HG03558 (cell line): ENCODE data around the gene TBL1Y.
"Not testable (repeated sequence)": the region's sequence is repeated elsewhere in the genome, so short reads cannot be mapped to it uniquely, and the experiment has no call there.

ENCODE experiments used
- ATAC-seq: cut with Tn5 transposase; IDR thresholded peaks from one replicate; pipeline ENCODE4 v1.9.1; 2021; ENCODE audit warnings: moderate number of reproducible peaks; ENCODE audit not compliant: unreplicated experiment; ENCODE audit errors: extremely low read depth

Gene TBL1Y

DNA sequence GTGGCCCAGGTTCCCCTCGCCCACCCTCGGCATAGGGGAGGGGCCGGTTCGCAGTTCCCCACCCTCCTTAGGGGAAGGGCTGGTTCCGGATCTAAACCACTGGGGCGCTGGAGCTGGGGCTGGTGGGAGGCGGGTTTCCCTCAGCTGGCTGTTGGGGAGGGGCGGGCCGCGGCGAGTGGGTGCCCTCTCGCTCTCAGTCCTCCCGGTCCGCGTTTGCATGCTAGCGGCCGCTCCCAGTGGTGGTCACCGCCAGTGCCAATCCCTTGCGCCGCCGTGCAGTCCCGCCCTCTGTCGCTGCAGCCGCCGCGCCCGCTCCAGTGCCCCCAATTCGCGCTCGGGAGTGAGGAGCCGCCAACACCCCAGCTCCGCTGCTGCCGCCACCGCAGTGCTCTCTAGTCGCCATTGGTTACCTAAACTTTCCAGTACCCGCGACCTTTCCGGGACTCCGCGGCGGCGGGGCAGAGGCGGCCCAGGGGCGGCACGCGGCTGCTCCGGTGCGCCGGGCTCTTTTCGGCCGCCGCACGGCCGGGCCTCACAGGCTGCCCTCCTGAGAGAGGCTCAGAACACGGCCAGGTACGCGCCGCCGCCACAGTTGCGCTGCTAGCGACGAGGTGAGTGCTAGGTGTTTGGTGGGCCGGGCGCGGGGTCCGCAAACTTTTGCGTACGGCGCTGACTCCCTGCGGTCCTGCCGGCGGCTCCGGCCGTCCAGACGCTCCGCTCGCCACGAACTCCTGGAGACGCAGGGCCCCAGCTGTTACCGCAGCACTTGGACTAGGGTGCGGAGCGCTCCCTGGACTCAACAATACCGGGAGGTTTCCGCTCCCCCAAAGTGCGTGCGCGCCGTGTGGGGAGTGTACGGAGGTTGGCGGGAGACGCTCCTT lies at the start of gene TBL1Y:
Gene TBL1Y, plus strand, starts transcription at position 326 of the 881 bp plus-strand sequence. CDS start 114,388 bp downstream, outside the sequence.
- no peak for ATAC-seq

DNA sequence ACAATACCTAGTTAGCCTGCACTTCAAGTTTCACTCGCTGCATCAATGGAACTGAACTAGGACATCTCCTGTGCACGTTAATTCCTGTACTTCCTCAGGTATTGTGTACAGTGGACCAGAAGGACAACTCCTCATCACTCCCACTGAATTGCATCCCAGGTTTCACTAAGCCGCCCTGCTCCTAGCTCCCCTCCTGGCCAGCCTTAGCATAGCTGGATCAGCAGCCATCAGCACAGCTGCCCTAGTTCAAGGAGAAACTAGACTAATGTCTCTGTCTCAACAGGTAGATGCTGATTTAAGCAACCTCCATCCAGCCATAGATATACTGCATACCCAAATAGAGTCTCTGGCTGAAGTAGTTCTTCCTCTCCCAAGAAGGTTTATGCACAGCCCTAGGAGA lies 16.0 kb upstream of the TBL1Y start:
- ATAC-seq = no peak

DNA sequence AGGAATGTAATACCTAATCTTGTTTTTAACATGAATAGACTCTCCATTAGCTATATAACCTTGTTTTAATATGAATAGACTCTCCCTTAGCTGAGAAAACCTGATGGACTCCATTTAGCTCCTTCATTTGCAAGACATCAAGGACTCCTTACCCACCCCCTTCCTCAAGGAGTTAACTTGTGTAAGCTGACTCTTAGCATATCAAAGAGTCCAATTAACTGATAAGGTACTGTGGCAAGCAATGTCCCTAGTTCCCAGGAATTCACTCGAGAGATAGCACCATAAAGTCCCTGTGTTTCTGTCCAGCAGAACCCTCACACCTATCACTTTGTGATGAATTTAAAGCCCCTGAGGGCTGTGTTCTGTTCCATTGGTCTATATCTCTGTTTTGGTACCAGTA lies 15.3 kb upstream of the TBL1Y start:
- no peak for ATAC-seq

DNA sequence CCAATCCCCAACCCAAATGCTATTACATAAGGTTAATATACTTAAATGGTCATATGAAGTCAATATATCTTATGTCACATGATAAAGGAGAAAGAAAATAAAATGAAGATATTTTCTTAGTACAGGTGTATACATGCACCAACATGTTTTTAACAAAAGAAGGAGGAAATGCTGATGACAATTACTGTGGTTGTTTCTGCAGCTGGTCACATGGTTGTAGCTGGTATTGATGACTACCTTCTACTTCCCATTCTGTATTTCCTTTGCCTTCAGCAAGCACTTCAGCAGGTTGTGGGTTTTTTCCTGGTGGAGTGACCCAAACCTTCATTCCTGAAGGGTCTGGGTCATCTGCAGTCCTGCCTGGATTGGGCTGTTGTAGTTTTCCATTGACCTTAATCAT lies 8.4 kb upstream of the TBL1Y start:
- not testable (repeated sequence) for ATAC-seq

DNA sequence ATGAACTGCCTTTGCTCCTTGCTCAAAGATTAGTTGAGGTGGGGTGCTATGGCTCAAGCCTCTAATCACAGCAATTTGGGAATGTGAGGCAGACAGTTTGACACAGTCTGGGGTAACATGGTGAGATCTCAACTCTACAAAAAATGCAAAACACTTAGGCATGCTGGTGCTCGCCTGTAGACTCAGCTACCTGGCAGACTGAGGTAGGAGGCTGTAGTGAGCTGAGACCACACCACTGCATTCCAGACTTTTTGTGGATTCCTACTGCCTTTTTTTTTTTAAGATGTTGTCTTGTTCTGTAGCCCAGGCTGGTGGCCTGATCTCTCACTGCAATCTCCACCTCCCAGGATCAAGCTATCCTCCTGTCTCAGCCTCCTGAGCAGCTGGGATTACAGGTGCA lies 2.9 kb upstream of the TBL1Y start:
- ATAC-seq = no peak

DNA sequence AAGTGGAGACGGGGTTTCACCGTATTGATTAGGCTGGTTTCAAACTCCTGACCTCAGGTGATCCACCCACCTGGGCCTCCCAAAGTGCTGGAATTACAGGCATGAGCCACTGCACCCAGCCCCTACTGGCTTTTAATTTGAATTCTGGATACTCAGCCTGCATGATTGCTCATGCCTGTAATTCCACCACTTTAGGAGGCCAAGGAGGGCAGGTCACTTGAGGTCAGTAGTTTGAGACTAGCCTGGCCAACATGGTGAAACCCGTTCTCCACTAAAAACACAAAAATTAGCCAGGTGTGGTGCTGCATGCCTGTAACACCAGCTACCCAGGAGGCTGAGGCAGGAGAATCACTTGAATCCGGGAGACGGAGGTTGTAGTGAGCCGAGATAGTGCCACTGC lies 2.5 kb upstream of the TBL1Y start:
- not testable (repeated sequence) for ATAC-seq

DNA sequence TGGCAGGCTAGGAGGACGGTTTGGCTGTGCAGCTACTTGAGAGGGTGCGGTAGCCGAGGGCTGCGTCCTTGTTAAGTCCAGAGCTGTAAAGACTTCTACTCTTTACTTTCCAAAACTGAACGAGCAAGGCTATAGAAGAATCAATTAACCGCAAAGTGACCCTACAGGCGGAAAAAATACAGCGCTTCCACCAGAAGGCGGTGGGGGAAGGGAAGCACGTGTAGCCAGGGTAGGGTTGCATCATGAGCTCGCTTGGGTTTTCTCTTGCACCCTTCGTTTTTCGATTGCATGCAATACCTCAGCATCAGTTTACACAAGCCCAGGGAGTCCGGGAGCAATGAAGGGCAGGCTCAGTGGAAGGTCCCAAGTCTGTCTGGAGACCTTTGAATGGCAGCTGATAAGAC lies 1.4 kb upstream of the TBL1Y start:
- ATAC-seq = no peak

DNA sequence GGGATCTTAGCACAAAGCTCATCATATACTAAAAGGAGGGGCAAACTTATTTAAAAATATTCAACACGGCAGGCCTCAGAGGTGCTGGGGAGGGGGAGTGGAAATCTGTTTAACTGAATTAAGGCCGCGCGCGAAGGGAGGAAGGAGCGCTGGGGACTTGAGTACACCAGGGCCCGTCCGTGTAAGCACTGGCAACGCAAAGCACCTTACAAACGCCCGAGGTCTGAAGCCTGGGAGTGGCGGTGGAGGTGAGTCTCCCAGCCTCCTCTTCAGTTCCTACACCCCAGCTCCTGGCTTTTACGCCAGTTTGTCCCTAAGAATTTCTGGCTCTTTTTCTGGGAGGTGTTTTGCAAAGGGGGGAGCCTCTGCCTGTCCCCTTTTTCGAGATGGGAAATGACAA lies 641 bp upstream of the TBL1Y start:
- ATAC-seq = no peak

DNA sequence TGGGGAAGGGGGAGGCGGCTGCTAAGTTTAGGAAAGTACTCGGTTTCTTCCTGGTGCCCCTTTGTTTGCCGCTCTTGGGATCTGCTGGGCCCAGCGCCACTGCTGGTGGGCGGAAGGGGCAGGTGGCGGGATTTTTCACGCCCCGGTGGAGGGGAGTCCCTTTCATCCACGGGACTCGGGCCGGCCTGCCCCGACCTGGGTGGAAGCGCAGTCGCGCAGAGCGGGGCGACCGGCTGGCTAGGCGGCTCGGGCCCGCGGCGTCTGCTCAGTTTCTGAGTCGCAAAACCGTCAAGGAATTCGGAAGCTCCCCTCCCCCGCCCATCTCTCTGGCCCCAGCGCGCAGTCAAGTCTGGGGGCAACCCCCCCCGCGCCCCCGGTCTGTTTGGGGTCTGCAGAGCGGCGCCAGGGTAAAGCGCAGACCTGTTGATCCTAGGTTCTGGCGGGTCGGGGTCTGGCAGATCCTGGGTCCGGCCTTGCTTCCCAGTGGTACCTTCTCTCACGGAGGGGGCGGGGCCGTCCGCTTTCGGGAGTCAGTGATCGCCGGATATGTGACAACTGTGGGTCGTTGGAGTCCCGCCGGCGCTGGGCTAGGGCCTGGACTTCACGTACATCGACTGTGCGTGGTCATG lies 870 bp downstream of the TBL1Y start, which contains the start of gene AMELY:
Gene AMELY, minus strand, starts transcription at position 500 of the 629 bp plus-strand sequence. CDS start 39,144 bp downstream, outside the sequence.
- no peak for ATAC-seq

DNA sequence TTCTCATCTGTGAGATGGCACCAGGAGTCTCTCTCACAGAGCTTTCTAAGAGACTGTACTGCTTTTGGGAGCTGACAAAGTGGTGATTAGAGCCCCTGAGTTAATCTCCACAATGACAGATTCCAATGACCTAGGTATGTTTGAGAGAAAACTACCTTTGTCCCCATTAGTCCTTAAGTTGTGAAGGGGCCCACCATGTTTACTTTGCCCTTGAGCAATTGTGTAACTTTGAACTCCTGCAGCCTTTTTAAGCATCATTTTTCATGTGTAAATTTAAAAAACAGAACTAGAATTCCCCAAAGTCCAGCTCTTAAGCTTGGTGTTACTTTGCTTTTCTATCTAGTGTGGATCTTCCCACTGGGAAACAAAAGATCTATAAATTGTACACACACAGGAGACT lies 2.9 kb downstream of the TBL1Y start:
- no peak for ATAC-seq

DNA sequence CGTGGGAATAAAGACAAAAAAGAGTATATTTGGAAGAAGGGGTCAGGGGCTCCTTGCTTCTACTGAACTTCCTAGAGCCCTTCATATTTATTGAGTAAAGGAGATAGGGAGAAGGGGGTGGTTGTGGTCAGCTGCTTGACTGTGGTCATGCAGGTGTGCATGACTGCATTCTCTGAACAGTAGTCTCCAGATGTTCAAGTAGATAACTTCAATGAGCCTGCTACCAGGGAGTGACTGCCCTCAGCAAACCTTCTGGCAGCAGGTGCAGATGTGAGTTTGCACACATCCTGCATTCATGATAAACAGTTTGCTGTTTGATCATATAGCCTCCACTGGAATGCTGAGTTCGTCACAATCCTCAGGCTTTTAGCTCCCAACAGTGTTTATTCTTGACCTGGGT lies 10.6 kb downstream of the TBL1Y start:
- ATAC-seq = no peak

DNA sequence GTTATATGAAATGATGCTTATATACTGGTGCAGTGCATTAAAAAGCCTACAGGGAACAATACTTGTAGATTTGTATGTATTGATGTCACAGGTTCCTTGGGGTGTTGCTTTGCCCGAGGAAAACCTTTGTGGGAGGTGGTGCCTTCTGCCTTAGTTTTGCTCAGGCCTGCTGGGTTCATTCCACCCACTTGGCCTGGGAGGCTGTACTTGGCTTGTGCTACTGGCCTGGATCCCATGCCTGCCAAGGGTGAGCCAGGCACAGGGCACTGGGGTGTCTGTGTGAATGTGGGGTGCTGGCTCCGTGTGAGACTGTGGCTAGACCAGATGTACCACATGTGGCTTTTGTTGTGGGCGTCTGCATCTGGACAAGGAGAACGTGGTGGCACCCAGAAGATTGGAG lies 17.8 kb downstream of the TBL1Y start:
- no peak for ATAC-seq

DNA sequence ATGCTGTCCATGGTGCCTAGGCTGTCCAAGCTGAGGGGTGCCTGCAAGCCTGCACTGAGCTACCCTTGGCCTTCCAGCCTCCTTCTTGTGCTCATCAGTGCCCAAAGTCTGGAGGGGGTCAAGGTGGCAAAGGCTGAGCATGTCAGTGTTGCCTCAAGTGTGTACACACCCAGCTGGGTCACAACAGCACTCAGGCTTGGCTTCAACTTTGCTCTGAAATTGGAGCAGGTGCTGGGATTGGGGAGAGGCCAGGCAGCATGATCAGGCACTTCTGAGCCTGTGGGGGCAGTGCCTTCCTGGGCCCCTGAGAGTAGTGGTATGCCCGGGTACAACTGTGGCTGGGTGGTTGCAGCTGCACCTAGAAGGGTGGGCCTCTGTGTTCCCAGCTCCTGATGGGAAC lies 18.7 kb downstream of the TBL1Y start:
- no peak for ATAC-seq

DNA sequence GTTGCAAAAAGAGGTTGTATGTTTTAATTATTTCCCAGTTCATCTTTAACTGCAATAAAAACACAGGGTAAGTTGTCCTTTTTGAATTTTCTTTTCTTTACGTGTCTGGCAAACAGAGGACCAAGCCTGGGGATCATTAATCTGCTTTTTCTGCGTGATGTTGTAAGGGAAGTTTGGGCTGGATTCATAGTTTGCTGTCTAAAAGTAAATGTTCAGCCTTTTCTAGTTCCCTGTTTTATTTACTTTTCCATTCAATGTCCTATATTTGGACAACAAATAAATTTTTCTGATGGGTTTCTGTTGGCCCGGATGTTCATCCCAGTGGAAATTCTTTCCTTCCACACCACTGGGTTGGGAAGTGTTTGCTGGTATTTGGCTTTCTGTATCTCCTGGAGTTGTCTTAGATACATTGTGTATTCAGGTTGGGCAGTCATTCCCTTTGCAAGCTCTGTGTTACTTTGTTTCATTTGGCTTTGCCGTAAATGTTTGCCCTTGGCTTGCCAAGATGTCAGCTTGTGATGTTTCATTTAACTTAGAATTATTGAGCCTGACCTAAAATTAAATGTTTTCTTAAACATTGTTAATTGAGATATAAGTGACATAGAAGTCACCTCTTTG lies 21.4 kb downstream of the TBL1Y start:
- ATAC-seq = no peak

DNA sequence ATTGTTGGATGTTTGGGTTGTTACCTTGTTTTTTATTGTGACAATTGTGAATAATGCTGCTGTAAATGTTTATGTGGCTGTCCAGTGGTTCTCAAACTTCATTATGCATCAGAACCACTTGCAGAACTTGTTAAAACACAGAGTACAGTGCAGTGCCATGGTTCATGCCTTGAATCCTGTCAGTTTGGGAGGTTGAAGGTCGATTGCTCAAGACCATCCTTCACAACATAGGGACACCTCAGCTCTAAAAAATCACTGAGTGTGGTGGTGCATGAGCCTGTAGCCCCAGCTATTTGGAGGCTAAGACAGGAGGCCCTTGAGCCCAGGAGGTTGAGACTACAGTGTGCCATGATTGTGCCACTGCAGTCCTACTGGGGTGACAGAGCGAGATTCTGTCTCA lies 25.0 kb downstream of the TBL1Y start:
- no peak for ATAC-seq

DNA sequence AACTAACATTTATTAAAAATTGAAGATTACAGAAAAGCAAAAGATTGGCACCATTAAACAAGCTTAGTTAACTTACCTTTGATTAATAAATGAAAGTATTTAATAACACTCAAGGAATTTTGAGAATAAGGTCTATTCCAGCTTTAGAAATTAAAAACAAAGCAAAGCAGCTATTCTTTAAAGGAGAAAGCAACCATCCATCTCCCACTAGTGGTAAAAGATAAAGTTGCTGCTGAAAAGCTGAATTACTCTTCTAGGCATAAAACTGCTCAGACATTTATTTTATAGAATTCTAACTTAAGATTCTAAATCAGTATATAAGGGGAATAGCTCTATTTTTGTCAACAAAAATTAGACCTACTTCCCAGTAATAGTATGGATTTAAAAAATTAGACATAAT lies 37.2 kb downstream of the TBL1Y start:
- ATAC-seq = no peak

DNA sequence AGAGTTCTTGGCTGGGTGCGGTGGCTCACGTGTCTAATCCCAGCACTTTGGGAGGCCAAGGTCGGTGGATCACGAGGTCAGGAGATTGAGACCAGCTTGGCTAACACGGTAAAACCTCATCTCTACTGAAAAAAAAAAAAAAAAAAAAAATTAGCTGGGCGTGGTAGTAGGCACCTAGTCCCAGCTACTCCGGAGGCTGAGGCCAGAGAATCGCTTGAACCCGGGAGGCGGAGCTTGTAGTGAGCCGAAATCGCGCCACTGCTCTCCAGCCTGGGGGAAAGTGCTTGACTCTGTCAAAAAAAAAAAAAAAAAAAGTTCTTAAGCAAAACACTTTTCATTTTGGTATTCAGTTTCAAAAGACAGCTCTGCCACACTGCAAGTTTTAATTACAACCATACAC lies 37.9 kb downstream of the TBL1Y start:
- no peak for ATAC-seq

DNA sequence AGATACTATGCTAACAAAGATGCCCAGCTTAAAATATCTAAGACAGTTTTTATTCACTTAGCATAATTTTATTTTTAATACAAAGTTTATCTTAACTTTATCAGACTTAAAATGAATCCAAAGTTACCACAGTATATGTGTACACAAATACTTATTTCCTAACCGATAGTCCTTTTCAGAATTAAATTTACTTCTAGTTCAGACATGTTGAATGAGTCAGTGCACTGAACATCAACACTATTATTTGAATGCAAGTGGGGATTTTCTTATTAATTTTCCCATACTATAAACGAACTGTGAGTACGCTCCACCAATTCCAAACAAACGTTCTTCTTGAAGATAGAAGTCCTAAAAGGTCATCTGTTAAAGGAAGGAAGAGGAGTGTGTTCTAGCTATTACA lies 39.5 kb downstream of the TBL1Y start:
- ATAC-seq = no peak

DNA sequence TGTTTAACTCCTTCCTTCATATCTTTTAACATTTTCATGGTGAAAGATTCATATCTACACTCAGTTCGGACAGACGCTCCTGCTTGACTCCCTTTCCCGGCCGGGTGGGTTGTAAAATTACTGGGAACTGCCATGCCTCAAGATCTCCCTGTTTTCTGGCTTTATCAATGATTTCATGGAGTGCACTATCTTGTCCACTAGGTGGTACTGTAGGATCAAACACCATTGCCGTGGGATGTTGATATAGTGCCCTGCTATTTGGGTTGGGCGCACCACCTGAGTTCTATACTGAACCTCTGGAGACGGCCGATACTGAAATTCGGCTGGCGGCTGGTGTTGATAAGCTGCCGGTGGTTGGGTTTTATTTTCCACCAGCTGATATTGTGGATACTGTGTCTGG lies 54.2 kb downstream of the TBL1Y start:
- no peak for ATAC-seq

DNA sequence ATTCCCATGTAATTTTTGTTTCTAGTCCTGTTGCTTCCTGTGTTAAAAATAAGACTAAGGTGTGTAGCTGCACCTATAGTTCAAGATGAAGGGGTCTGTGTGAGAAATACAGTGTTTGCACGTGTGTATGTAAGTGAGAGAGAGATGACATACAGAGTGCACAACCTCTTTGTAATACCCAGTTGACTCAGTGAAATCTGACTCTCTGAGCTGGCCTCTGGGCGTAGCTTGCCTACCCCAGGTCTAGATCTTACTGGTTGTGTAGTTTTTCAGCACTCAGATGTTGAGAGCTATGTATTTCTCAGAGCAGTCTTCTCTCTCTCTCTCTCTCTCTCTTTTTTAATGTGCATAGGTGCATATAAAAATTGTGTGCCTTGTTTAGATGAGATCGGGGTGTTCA lies 56.0 kb downstream of the TBL1Y start:
- no peak for ATAC-seq

DNA sequence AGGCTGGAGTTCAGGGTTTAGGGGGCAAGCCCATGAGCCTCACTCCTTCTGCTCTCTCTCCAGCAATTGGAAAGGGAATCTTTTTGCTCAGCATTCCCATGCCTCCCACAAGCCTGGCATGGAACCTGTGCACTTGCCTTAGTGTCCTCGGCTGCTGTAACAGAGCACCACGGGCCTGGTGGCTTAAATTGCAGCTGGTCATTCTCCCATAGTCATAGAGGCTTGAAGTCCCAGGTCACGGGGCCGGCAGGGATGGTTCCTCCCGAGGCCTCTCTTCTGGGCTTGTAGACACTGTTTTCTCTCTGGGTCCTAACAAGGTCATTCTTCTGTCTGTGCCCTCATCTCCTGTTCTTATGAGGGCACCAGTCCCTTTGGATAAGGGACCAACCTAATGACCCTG lies 57.2 kb downstream of the TBL1Y start:
- ATAC-seq = no peak
